GM12878 (cell line): ENCODE results near the gene PLXNA4. TPM values are rescaled to one million over a fixed set of nuclear protein-coding genes. Genes with fewer than 3 reads are reported as not detected.

Experiments
- ATAC-seq: fragments of 200-7000 bp; cut with Tn5 transposase; 3 replicates; pipeline ENCODE4 v1.9.1; 2020; ENCODE audit warnings: mild to moderate bottlenecking, moderate library complexity
- BruUV-seq: library from RNA; stranded (reverse); fragments of 400-500 nt; replicated peaks from 2 replicates; lab custom pipeline; 2021; lab: Mats Ljungman, UMichigan
- CTCF ChIA-PET: fragments of 300-600 bp; sonication (Branson Sonifier 250); formaldehyde crosslinking; extraction: SDS; loops from one replicate; lab custom pipeline; 2021; ENCODE audit warnings: inconsistent platforms; lab: Yijun Ruan, JAX
- POLR2A ChIA-PET: fragments of 350-600 bp; formaldehyde crosslinking; extraction: SDS; loops from one replicate; lab custom pipeline; 2021; ENCODE audit warnings: inconsistent platforms; lab: Charles Lee
- RAD21 ChIA-PET: fragments of 300-600 bp; sonication (Branson Sonifier 250); formaldehyde crosslinking; loops from one replicate; lab custom pipeline; 2023; ENCODE audit warnings: antibody characterized with exemption; ENCODE audit not compliant: unreplicated experiment; lab: Charles Lee
- SMC1A ChIA-PET: fragments of 300-600 bp; sonication (Branson Sonifier 250); formaldehyde crosslinking; loops from one replicate; lab custom pipeline; 2023; ENCODE audit not compliant: unreplicated experiment, uncharacterized antibody; lab: Charles Lee
- DNase-seq: peaks from one replicate; pipeline ENCODE4 v3.0.0-alpha.2; 2011; ENCODE audit warnings: low read depth, low spot score
- FAIRE-seq: peaks from 3 replicates; lab custom pipeline; 2011; peaks lifted over from hg19 to GRCh38; lab: Jason Lieb, UNC
- H2AFZ ChIP-seq: 2 replicates; pipeline ENCODE4 v1.6.0; 2011; ENCODE audit warnings: low read depth, low read length, control low read depth; ENCODE audit not compliant: control insufficient read depth
- H3K27ac ChIP-seq: 2 replicates; pipeline ENCODE4 v1.5.1; 2011; ENCODE audit warnings: control low read depth; ENCODE audit not compliant: control insufficient read depth, insufficient read depth
- H3K27me3 ChIP-seq, 2 experiments: replicated peaks in 1 of 2; 2 replicates each; pipeline versions ENCODE4 v1.6.0 to v1.6.1; 2011; ENCODE audit warnings: low read length in 1 of 2; ENCODE audit not compliant: control insufficient read depth in 2 of 2, insufficient read depth in 2 of 2
- H3K36me3 ChIP-seq, 2 experiments: 2 replicates each; pipeline ENCODE4 v1.5.1; 2011; ENCODE audit warnings: low read length in 1 of 2; ENCODE audit not compliant: control insufficient read depth in 2 of 2, insufficient read depth in 2 of 2
- H3K4me1 ChIP-seq: 2 replicates; pipeline ENCODE4 v1.6.1; 2011; ENCODE audit warnings: mild to moderate bottlenecking, low read length, moderate library complexity, mixed read lengths; ENCODE audit not compliant: control insufficient read depth, insufficient read depth
- H3K4me2 ChIP-seq: 2 replicates; pipeline ENCODE4 v1.6.0; 2011; ENCODE audit warnings: control low read depth; ENCODE audit not compliant: control insufficient read depth, insufficient read depth
- H3K4me3 ChIP-seq: fragments of 200-600 bp; sonication (generic); 2 replicates; pipeline ENCODE4 v1.5.1; 2016
- H3K79me2 ChIP-seq: 2 replicates; pipeline ENCODE4 v1.6.0; 2011; ENCODE audit warnings: low read length; ENCODE audit not compliant: control insufficient read depth, insufficient read depth
- H3K9ac ChIP-seq: 2 replicates; pipeline ENCODE4 v1.8.0; 2011; ENCODE audit warnings: low read length, control low read depth, mixed read lengths; ENCODE audit not compliant: control insufficient read depth, insufficient read depth
- H3K9me3 ChIP-seq: replicated peaks from 3 replicates; pipeline ENCODE4 v1.5.1; 2011; ENCODE audit warnings: mild to moderate bottlenecking, low read length; ENCODE audit not compliant: control insufficient read depth, insufficient read depth
- H4K20me1 ChIP-seq: 2 replicates; pipeline ENCODE4 v1.6.0; 2011; ENCODE audit not compliant: control insufficient read depth, insufficient read depth
- BCL11A ChIP-seq: IDR thresholded peaks from 2 replicates; pipeline ENCODE4 v1.6.1; 2011; ENCODE audit warnings: low read depth, low read length
- BRCA1 ChIP-seq: IDR thresholded peaks from 2 replicates; pipeline ENCODE4 v1.6.1; 2011; ENCODE audit warnings: low read depth, low read length, improper control_type of control experiment
- MEF2B ChIP-seq: fragments of 450-650 bp; IDR thresholded peaks from 2 replicates; pipeline ENCODE4 v1.6.1; 2018; ENCODE audit warnings: mild to moderate bottlenecking, moderate library complexity; ENCODE audit not compliant: partially characterized antibody, poor library complexity, severe bottlenecking
- WGBS: methylation state at CpG from one replicate; pipeline ENCODE4 v1.1.6; 2016; ENCODE audit warnings: low lambda C conversion rate; ENCODE audit not compliant: insufficient replicate concordance, insufficient coverage; ENCODE audit errors: missing lambda C conversion rate; 5-methylcytosine and 5-hydroxymethylcytosine counted together
- in situ Hi-C: fragments of 300-500 bp; cut with MboI; formaldehyde crosslinking; loops from 9 replicates; pipeline ENCODE4 v1.14.3; 2018; ENCODE audit warnings: mixed read lengths
- intact Hi-C: fragments of 100-400 bp; cut with micrococcal nuclease; formaldehyde crosslinking; loops from one replicate; pipeline ENCODE4 v1.14.2; 2022; ENCODE audit not compliant: unreplicated experiment
- polyA plus RNA-seq, 11 experiments: library from polyadenylated mRNA; depleted of rRNA in 4 of 11; unstranded in 6 of 11; stranded (reverse) in 5 of 11; fragments of >200 nt; fragmentation: Nextera tagmentation in 4 of 11; fragmentation: Illumina TruSeq in 1 of 11; extraction: Ambion mirVana in 4 of 11; extraction: Trizol in 1 of 11; gene quantifications; 1 replicate in 1 of 11; 2 replicates in 10 of 11; pipeline versions ENCODE4 v1.2.1 to v1.2.3, GENCODE V29; 2011 to 2016; ENCODE audit warnings: inconsistent platforms in 2 of 11, missing spikeins in 2 of 11, low read depth in 1 of 11
- total RNA-seq, 4 experiments: library from RNA; depleted of rRNA in 3 of 4; stranded (reverse); fragments of >200 nt in 3 of 4; fragmentation: Illumina TruSeq in 1 of 4; extraction: Trizol in 1 of 4; gene quantifications; 2 replicates each; pipeline versions ENCODE4 v1.2.1 to v1.2.3, GENCODE V29; 2013 to 2021
- TF ChIP-seq, protein P1 (sequence below): IDR thresholded peaks from 2 replicates; pipeline ENCODE4 v1.6.1; 2012; ENCODE audit warnings: improper control_type of control experiment, low read depth, low read length; ENCODE audit not compliant: insufficient replicate concordance
- TF ChIP-seq, protein P2 (sequence below): fragments of 450-650 bp; IDR thresholded peaks from 2 replicates; pipeline ENCODE4 v1.6.1; 2017; ENCODE audit warnings: low read depth, mild to moderate bottlenecking, moderate library complexity

PLXNA4 gene
- total and polyA plus RNA-seq, 10 of the 15 experiments (the other 5 are each of a cell fraction or from before 2014, with no cell fraction given), result 0.03 TPM; not detected in 9

DNA sequence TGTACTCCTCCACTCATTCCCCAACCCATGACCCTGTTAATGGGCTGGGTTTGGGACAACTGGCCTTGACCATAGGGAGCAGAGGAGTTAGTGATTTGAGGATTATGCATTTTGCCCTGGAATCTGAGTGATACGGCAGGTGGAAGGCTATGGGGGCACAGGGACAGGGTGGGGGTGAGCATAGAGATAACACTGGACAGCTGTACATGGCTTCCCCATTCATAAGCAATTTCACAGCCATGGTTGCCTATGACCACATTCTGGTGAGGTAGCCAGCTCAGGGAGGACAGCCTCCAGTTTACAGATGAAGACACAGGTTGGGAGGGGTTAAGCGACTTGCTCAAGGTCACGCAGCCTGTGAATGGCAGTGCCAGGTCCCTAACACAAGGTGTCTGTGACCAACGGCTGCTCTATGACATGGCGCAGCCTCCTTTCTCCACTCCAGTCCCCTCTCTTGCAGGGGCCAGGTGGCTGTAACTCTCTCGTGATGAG is 319.5 kb downstream of the PLXNA4 start:
- H3K27ac ChIP-seq, result no peak overlapping the region
- ChIA-PET POLR2A (no interaction called here), RAD21 (no interaction called here), SMC1A (no interaction called here), CTCF (no interaction called here)
- H3K4me1 ChIP-seq, result no peaks in the 10 kb centered on the region
- 12% methylated on average over 6 of the region's 6 CpGs for WGBS
- no peaks in the 10 kb centered on the region for H3K36me3 ChIP-seq
- no peak overlapping the region for H3K9ac ChIP-seq
- BruUV-seq, result no TSS peak
- H4K20me1 ChIP-seq, result no peaks in the 10 kb centered on the region
- H3K79me2 ChIP-seq, result no peaks in the 10 kb centered on the region
- no peak overlapping the region for H3K4me3 ChIP-seq
- H3K27me3 ChIP-seq, result no peaks in the 10 kb centered on the region; a peak in 1 of 4 replicates
- no peaks in the 10 kb centered on the region for H3K9me3 ChIP-seq
- H3K4me2 ChIP-seq, result no peak overlapping the region
- H2AFZ ChIP-seq, result no peak overlapping the region
- TF ChIP-seq MEF2B (no peak), BCL11A (no peak), BRCA1 (no peak)
- TF ChIP-seq, protein P1, sequence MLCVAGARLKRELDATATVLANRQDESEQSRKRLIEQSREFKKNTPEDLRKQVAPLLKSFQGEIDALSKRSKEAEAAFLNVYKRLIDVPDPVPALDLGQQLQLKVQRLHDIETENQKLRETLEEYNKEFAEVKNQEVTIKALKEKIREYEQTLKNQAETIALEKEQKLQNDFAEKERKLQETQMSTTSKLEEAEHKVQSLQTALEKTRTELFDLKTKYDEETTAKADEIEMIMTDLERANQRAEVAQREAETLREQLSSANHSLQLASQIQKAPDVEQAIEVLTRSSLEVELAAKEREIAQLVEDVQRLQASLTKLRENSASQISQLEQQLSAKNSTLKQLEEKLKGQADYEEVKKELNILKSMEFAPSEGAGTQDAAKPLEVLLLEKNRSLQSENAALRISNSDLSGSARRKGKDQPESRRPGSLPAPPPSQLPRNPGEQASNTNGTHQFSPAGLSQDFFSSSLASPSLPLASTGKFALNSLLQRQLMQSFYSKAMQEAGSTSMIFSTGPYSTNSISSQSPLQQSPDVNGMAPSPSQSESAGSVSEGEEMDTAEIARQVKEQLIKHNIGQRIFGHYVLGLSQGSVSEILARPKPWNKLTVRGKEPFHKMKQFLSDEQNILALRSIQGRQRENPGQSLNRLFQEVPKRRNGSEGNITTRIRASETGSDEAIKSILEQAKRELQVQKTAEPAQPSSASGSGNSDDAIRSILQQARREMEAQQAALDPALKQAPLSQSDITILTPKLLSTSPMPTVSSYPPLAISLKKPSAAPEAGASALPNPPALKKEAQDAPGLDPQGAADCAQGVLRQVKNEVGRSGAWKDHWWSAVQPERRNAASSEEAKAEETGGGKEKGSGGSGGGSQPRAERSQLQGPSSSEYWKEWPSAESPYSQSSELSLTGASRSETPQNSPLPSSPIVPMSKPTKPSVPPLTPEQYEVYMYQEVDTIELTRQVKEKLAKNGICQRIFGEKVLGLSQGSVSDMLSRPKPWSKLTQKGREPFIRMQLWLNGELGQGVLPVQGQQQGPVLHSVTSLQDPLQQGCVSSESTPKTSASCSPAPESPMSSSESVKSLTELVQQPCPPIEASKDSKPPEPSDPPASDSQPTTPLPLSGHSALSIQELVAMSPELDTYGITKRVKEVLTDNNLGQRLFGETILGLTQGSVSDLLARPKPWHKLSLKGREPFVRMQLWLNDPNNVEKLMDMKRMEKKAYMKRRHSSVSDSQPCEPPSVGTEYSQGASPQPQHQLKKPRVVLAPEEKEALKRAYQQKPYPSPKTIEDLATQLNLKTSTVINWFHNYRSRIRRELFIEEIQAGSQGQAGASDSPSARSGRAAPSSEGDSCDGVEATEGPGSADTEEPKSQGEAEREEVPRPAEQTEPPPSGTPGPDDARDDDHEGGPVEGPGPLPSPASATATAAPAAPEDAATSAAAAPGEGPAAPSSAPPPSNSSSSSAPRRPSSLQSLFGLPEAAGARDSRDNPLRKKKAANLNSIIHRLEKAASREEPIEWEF, result no peak
- TF ChIP-seq, protein P2, sequence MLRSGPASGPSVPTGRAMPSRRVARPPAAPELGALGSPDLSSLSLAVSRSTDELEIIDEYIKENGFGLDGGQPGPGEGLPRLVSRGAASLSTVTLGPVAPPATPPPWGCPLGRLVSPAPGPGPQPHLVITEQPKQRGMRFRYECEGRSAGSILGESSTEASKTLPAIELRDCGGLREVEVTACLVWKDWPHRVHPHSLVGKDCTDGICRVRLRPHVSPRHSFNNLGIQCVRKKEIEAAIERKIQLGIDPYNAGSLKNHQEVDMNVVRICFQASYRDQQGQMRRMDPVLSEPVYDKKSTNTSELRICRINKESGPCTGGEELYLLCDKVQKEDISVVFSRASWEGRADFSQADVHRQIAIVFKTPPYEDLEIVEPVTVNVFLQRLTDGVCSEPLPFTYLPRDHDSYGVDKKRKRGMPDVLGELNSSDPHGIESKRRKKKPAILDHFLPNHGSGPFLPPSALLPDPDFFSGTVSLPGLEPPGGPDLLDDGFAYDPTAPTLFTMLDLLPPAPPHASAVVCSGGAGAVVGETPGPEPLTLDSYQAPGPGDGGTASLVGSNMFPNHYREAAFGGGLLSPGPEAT, result no peak
- ATAC-seq (no peak), DNase-seq (no peak), FAIRE-seq (no peak)
- in situ Hi-C loops, result no loop called here
- intact Hi-C loops, result loop anchor here (10.0 kb wide), 1 partner anchor 562 kb away; no protein-coding TSS in a partner anchor
